Stimulated activated naive CD8-positive, alpha-beta T cell treated with anti-CD3 and anti-CD28 coated beads, Interleukin-15, amount 100 ng/mL, for 72 hours (primary cell): ENCODE results near the gene STAT2.

Source experiments
- ATAC-seq: fragments of 150-1000 bp; cut with Tn5 transposase; 2 replicates; pipeline ENCODE4 v1.10.0; 2021; ENCODE audit warnings: mild to moderate bottlenecking, moderate library complexity
- DNase-seq, 2 donors: peaks; one replicate each; pipeline ENCODE4 v3.0.0; 2021 to 2022
- H3K27ac Mint-ChIP-seq, 2 donors: one replicate each; pipeline ENCODE4 v1.8.0; 2022; ENCODE audit warnings: mild to moderate bottlenecking in 2 of 2, mixed read lengths in 2 of 2, moderate library complexity in 2 of 2
- H3K27me3 Mint-ChIP-seq: one replicate; pipeline ENCODE4 v1.8.0; 2022; ENCODE audit warnings: mixed read lengths
- H3K4me1 Mint-ChIP-seq: one replicate; pipeline ENCODE4 v1.8.0; 2022; ENCODE audit warnings: mild to moderate bottlenecking, mixed read lengths
- H3K4me3 Mint-ChIP-seq, 2 donors: one replicate each; pipeline ENCODE4 v1.8.0; 2022; ENCODE audit warnings: mild to moderate bottlenecking in 2 of 2, mixed read lengths in 2 of 2, moderate library complexity in 1 of 2
- H3K9me3 Mint-ChIP-seq, 2 donors: one replicate each; pipeline ENCODE4 v1.8.0; 2022; ENCODE audit warnings: mixed read lengths in 2 of 2

STAT2 gene

DNA sequence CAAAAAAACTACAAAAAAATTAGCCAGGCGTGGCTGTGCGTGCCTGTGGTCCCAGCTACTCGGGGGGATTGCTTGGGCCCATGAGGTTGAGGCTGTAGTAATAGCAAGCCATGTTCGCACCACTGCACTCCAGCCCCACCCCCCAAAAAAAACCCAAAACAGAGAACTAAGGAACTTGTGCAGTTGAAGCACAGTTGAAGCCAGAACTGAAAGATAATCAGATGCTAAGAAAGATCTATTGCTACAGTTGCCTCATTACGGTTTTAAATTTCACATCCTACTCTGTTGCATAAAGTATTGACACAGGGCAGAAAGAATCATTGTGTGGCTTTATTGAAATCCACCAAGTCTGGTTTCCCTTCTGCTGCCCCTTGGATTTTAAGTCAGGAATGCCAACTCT lies 63.6 kb downstream of the STAT2 start:
- Mint-ChIP-seq H3K9me3 (no peaks in the 10 kb centered on the region), H3K27ac (peak overlapping the region in 1 of 2 donors; percentile 85), H3K27me3 (no peaks in the 10 kb centered on the region), H3K4me1 (peaks cover 68% of the 10 kb centered on the region), H3K4me3 (no peak overlapping the region)
- ATAC-seq (no peak), DNase-seq (no peak)

DNA sequence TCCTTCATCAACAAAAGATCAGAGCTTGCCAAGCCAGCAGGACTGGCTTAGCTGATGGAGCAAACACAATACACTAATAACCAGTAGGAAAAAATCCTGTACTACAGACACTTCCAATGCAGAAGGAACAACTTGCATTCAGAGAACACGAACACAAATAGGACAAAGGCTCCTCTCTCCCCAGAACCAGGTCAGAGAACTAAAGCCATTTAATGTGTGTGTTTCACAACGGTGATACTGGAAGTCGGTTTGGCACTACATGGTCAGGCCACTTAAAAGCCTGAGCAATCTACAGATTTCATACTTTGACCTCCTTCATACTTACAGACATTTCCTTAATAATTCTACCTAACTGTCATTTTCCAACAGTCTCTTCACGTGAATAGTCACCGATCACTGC lies 66.1 kb downstream of the STAT2 start:
- no peak overlapping the region for H3K4me3 Mint-ChIP-seq
- H3K9me3 Mint-ChIP-seq, result no peaks in the 10 kb centered on the region
- peaks cover 66% of the 10 kb centered on the region for H3K4me1 Mint-ChIP-seq
- H3K27ac Mint-ChIP-seq, result no peak overlapping the region
- DNase-seq (no peak), ATAC-seq (no peak)
- no peaks in the 10 kb centered on the region for H3K27me3 Mint-ChIP-seq
